NCI-H226 (cell line): ENCODE measurements around the gene SIGLEC7.
A peak's percentile ranks its signal among the peaks of the same experiment; 100 is the strongest.

Experiments used
- DNase-seq: peaks from one replicate; pipeline ENCODE4 v3.0.0-alpha.2; 2015

SIGLEC7 gene

DNA sequence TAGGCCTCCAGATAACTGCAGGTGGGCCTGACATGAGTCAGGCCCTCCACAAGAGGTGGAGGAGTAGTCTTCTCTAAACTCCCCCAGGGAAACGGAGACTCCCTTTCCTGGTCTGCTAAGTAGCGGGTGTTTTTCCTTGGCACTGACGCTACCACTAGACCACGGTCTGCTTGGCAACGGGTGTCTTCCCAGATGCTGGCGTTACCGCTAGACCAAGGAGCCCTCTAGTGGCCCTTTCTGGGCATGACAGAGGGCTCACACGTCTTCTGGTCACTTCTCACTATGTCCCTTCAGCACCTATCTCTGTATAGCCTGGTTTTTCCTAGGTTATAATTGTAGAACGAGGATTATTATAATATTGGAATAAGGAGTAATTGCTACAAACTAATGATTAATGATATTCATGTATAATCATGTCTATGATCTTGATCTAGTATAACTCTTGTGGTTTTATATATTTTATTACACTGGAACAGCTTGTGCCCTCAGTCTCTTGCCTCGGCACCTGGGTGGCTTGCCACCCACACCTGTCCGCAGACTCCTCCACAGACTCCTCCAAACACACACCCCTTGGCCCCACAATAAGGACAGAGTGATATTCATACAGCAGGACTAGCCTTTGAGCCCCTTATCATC is 27.3 kb downstream of the SIGLEC7 start:
- peak; percentile 43 for DNase-seq

DNA sequence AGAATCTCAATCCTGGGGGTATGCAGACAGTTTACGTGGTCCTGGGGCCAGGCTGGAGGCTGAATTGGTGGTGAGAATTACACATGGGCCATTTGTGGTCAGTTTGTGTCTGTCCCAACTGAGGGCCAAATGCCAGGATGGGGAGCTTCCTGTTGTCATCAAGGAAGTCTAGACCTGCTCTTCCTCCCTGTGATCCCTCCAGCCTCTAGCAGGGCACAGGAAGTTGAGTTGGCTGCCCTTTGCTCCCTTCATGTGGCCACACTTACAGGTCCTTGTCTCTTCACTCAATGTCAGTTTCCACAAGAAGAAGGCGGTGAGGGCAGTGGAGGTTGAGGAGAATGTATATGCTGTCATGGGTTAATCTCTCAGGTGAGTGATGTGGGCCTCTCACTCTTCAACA is 30.1 kb downstream of the SIGLEC7 start:
- no peak for DNase-seq

- DNase-seq, result no peak
Observed at GRCh38 chr19:51173681-51174080, 31.6 kb downstream of the SIGLEC7 start.

GRCh38 chr19:51179256-51179655 is 37.2 kb downstream of the SIGLEC7 start:
- no peak for DNase-seq

DNA sequence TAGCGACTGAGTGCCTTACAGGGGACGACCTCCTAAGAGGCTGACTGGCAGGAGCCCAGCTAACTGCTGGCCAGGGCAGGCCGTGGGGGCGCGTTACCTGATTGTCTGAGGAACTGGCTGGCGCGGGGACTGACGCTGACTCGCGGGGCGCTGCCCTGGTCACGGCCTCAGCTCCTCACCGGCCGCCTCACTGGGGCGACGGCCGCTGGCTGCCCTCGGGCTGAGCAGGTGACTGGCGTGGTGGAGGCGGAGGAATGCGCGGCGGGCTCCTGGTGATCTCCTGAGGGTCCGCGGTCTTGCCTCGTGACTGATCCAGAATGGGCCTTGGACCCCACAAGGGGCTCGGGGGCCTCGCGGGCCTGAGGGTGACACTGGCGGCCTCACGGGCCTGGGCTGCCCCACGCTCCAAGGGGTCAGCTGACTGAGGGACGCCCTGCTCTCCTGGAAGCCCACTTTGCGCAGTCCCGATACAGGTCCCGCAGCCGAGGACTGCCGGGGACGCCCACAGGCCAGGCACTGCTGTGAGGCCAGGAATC is 39.3 kb downstream of the SIGLEC7 start:
- DNase-seq, result no peak

GRCh38 chr19:51181913-51182419 is 39.9 kb downstream of the SIGLEC7 start:
- no peak for DNase-seq

DNA sequence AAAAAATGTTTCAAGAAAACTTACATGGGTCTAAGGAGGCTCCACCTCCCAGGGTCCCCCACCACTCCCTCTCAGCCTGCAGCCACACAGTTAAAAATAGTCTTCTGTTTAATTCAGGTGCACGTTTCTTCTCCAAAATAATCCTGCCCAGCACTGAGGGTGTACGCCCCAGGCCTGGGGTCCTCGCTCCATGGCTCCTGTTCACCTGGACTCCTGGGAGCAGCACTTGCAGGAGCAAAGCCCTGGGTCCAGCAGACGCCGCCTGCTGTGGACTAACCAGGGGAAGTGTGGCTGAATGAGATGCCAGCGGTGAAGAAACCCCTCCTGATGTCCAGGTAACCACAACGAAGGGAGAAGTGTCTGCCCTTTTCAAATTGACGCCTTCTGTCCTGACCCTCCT is 41.5 kb downstream of the SIGLEC7 start:
- no peak for DNase-seq

GRCh38 chr19:51185069-51185867 is 43.2 kb downstream of the SIGLEC7 start:
- DNase-seq, result no peak

DNA sequence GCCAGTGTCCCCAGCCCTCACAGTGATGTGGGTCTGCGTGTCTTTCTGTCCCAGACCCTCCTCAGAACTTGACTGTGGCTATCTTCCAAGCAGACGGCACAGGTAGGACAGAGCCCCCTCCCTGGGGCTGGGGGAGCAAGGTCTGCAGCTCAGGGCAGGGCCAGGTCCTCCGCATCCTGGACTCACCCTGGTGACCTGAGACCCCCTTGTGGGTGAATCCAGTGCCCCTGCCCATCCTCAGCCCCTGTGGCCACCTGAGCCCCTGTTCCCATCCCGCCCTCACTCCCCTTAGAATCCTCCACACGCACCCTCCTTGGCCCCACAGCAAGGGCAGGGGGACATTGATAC is 43.7 kb downstream of the SIGLEC7 start:
- DNase-seq, result no peak

DNA sequence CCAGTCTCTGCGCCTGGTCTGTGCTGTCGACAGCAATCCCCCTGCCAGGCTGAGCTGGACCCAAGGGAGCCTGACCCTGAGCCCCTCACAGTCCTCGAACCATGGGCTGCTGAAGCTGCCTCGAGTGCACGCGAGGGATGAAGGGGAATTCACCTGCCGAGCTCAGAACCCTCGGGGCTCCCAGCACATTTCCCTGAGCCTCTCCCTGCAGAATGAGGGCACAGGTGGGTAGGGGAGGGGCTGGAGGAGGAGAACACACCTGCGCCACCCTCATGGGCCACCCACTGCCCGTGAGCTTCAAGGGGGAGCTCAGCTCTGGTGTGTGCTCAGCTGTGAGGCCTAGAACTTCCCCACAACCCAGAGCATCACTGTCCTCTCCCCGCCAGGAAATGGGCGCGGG is 44.2 kb downstream of the SIGLEC7 start:
- DNase-seq, result no peak

- no peak for DNase-seq
Observed at GRCh38 chr19:51187395-51188226, 45.5 kb downstream of the SIGLEC7 start.

GRCh38 chr19:51188227-51188559 is 46.1 kb downstream of the SIGLEC7 start:
- DNase-seq, result no peak

DNA sequence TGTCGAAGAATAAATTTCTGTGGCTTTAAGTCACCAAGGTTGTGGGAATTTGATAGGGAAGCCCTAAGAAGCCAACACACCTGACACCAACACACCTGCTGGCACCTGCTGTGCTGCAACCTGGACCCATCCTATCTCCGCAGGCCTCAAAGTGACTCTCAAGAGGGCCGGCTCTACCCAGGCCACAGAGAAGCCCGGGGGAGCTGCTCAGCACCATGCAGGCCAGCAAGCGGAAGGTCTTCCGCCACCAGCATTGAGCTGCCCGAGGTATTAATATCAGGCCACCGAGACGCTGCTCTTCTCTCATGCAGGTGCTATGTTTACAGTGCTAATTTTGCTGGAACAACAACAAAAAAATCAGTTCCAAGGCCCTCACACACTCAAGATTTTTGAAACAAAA is 50.6 kb downstream of the SIGLEC7 start:
- DNase-seq, result no peak

GRCh38 chr19:51194527-51195315 is 52.6 kb downstream of the SIGLEC7 start:
- DNase-seq, result no peak

DNA sequence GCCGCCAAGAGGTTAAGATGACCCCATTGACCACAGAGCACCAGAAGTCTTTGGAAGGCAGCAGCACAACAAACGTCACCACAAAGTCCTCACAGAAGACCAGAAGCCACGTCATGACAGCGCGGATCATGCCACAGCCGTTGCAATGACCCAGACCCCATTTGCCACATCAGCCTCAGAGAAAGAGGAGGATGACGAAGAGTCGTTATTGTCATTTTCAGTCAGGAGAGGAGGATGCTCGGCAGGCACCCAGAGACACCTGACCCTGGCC is 53.1 kb downstream of the SIGLEC7 start:
- no peak for DNase-seq

DNA sequence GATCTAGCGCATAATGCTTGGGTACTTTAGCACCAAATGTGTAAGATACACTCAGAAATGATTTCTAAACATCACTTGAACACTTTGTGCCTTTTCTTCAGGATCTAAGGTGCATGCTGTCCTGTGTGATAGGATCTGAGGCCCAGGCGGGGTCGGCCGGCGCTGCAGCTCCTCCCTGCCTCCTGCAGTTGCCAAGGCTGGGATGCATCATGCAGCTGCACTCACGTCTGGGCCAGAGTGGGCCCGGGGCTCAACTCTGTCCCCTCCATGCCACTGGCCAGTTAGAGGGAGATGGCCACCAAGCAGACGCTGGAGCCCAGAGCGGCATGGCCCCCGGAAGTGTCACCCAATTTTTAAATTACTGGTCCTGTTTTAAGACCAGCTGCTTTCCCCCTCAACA is 53.5 kb downstream of the SIGLEC7 start:
- DNase-seq, result no peak

DNA sequence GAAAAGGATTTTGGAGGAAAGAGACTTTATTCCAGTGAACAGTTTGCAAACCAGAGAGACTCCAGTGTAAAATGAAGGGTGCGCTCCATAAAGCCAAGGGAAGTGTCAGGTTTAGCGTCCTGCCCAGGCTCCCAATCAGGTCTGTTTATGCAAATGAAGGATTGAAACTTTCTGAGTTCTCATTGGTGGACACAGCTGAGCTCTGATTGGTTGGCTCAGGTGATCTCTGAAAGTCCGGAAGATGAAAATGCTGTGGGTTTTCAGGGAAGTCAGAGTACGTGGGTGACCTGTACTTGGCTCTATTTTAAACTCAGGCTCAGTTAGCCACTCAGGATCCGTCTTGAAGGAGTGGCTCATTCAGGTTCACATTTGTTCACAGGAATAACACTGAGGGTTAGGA is 54.1 kb downstream of the SIGLEC7 start:
- DNase-seq, result no peak

DNA sequence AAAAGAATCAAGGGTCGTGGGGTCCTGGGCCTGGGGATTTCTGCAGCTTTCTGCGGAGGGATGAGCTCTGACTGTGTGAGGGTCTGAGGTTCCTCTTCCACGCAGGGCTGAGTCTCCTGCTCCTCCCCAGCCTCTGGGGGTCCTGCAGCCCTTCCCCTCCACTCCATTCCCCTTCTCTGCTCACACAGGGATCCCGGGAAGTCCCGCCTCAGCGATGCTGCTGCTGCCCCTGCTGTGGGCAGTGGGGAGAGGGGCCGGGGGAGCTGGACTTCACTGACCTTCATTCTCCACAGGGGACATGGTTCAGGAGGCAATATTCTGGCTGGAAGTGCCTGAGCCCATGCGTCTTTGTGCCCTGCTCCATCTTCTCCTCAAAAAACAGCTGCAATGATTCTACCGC is 56.5 kb downstream of the SIGLEC7 start:
- DNase-seq, result no peak

GRCh38 chr19:51200071-51200666 is 58.1 kb downstream of the SIGLEC7 start:
- DNase-seq, result no peak

DNA sequence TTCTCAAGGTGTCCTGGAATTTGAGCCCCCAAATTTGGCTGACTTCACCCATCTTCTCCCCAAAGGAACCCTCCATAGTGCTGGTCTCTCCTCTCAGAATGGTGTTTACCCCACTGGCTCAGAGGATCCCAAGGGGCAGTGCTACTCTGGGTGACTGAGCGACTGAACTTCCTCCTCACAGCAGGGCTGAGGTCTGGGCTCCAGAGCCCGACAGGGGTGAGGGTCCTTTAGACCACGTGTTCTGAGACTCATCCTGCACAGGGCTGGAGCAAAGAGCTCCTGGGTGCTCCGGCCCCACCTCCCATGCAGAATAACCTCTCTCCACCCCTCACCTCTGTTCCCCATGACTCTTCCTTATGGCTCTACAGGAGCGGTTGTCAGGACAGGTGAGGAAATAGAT is 59.6 kb downstream of the SIGLEC7 start:
- no peak for DNase-seq
